HFF-Myc (cell line): ENCODE measurements around the gene STBD1.
"Not testable (repeated sequence)": the region's sequence is repeated elsewhere in the genome, so short reads cannot be mapped to it uniquely, and the experiment has no call there.

Experiments
- DNase-seq: peaks from one replicate; pipeline ENCODE4 v3.0.0-alpha.2; 2011; ENCODE audit warnings: low read depth; ENCODE audit errors: extremely low read depth
- H3K4me3 ChIP-seq: replicated peaks from 2 replicates; pipeline ENCODE4 v1.5.1; 2011; ENCODE audit warnings: low read depth, mild to moderate bottlenecking, control low read depth, low read length
- TF ChIP-seq, protein P1 (sequence below): IDR thresholded peaks from 2 replicates; pipeline ENCODE4 v1.5.1; 2012; ENCODE audit warnings: mild to moderate bottlenecking, low read depth, low read length, control low read depth; ENCODE audit errors: missing control alignments

Gene STBD1

DNA sequence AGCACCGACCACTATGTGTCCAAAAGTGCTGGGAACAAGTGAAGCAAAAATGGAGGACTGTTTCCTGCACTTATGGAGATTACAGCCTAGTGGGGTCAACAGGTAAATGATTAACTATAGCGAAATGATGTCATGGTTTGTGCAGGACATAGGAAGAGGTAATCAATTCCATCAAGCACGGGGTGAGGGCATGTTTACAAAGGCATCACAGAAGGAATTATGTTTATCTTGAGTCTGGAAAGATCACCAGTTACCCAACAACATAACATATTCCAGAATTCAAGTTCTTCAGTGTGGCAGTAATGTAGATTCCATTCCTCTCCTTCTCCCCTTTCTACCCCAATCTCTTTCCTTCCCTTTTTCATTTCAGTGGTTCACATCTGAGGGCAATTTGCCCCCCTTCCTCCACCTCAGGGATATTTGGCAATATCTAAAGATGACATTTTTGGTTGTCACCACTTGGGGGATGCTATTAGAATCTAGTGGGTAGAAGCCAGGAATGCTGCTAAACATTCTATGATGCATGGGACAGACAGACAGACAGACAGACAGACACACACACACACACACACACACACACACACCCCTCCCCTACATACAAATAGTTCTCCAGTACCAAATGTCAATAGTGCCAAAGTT is 30.9 kb upstream of the STBD1 start:
- DNase-seq = no peak
- TF ChIP-seq, protein P1, sequence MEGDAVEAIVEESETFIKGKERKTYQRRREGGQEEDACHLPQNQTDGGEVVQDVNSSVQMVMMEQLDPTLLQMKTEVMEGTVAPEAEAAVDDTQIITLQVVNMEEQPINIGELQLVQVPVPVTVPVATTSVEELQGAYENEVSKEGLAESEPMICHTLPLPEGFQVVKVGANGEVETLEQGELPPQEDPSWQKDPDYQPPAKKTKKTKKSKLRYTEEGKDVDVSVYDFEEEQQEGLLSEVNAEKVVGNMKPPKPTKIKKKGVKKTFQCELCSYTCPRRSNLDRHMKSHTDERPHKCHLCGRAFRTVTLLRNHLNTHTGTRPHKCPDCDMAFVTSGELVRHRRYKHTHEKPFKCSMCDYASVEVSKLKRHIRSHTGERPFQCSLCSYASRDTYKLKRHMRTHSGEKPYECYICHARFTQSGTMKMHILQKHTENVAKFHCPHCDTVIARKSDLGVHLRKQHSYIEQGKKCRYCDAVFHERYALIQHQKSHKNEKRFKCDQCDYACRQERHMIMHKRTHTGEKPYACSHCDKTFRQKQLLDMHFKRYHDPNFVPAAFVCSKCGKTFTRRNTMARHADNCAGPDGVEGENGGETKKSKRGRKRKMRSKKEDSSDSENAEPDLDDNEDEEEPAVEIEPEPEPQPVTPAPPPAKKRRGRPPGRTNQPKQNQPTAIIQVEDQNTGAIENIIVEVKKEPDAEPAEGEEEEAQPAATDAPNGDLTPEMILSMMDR = no peak
- no peak overlapping the region for H3K4me3 ChIP-seq

DNA sequence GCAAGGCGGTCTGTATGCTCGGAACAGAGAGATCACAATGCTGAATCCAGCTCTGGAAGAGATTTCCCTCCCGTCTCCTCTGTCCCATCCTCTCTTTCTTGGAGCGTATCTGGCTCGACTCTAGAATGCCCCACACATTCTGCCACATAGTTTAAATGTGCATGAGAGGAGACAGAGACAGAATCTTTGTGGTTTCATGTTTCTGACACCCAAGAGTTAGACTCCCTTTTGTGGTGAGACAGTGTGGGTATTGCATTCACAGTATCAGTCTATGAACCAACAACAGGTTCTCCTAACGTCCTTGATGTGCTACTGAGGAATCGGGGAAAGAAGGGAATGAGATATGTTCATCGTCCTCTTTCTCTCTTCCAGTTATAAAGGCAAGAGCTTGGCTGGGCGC is 29.7 kb upstream of the STBD1 start:
- no peak overlapping the region for H3K4me3 ChIP-seq
- DNase-seq = no peak
- TF ChIP-seq, protein P1 = no peak

DNA sequence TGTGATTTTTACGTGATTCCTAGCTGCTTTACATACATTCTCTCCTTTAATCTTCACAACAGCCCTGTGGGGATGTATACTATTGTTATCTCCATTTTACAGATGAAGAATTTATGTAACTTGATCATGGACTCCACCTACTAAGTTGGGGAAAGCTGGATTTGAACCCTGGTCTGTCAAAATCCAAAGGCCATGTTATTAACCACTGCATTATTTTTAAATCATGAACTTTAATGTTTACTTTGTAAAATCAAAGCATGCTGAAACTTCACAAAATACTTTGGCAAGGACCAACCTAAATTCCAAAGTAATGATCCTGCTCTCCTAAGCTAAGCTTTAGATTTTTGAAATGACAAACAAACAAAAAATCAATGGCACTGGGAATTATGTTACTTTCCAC is 28.9 kb upstream of the STBD1 start:
- TF ChIP-seq, protein P1 = no peak

DNA sequence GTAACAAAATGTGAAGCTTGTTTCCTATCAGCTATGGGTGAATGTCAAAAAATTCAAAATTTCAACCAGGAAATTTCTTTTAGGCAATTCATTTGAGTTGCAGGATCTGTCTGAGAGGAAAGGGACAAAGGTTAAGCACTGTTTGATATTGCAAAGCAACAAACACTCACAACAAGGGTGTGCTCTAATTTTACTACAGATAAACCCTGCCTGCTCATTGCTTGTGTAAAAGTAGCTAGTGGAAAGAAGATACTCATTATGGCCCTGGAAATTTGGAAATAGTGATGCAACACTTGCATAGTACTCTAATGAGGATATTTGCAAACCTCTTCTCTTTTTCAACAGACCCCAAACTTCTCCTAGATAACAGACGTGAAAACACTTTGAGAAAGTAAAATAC is 27.9 kb upstream of the STBD1 start:
- DNase-seq = no peak
- H3K4me3 ChIP-seq = no peak overlapping the region
- TF ChIP-seq, protein P1 = no peak

More for the DNA sequence above, 28.9 kb upstream of the STBD1 start:
- DNase-seq = no peak
- no peak overlapping the region for H3K4me3 ChIP-seq

DNA sequence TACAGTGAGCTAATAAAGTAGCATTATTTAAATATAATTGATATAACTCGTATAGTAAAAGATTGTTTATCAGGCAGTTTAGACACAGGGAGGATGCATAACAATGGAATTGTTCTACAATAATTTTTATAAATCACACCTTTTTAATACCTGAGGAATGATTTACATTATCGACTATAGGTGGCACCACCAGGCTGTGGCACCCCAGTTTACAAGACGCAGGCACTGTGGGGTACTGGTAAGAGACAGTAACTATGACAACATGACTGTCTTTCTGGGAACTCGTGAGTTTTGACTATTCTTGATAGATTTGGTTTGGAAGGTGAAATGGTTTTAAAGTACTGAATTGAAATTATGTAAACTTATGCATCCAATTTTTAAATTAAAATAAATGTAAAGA is 27.1 kb upstream of the STBD1 start:
- TF ChIP-seq, protein P1 = peak; percentile 4
- no peak overlapping the region for H3K4me3 ChIP-seq
- no peak for DNase-seq

DNA sequence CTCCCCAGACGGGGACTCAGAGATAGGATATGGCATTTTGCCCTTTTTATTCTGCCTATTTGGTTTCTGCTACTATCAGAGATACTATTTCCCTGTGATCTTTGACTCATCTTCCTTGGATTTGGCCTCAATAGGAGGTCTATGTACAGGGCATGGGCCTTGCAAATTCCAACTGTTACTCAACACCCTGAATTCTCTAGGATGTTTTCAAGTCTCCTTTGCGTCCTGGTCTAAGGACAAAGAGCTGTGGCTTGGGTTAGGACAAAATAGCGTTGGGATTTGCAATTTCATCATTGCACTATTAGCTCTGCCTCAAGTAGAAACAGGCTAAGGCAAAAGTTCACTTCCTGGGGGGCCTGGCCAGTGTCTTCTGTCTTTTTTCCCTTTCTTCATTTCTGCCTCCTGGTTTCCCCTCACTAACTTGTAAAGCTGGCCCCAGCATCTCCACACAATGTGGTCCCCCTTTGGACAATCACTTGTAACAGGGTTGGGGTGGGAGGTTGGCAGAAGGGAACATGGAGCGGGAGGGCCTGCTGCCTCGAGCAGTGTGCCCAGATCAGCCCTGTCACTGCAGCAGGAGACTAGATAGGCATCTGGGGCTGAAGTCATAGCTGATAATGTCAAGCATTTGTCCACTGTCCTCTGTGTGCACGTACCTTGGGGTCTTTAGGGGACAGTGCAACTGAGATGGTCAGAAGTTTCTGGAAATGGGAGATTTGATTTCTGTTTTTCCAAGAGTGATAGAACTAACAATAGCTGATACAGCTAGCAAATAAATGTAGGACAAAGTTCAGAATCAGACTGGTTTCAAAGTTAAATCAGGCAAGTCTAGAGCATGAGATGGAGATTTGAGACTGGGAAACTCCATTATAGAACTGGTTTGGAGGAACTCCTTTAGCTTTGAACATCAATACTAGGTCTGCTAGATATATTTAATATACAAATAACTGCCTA is 25.8 kb upstream of the STBD1 start:
- H3K4me3 ChIP-seq = no peak overlapping the region

DNA sequence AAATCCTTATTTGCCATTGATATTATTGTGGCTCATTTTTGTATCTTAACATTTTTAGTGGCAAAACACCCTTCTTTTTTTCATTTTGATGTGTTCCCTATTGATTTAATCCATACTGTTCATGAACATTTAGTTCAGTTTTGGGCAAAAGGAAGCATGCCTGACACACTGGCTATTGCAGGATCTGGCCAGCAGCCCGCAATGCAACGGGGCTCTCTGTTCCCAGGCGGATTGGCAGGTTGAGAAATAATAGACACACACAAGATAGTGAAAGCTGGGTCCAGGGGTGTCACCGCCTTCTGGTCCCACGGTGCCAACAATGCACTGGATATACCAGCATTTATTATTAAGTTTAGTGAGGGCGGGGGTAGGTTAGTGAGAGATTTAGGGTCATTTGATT is 24.9 kb upstream of the STBD1 start:
- not testable (repeated sequence) for DNase-seq, H3K4me3 ChIP-seq

More for the DNA sequence above, 25.8 kb upstream of the STBD1 start:
- DNase-seq = no peak
- TF ChIP-seq, protein P1 = no peak
